WTC11 (cell line): ENCODE measurements around the gene TMEM119.
"Not testable (repeated sequence)": the region's sequence is repeated elsewhere in the genome, so short reads cannot be mapped to it uniquely, and the experiment has no call there.

Experiments
- ATF3 ChIP-seq: sonication (generic); formaldehyde crosslinking; conservative IDR thresholded peaks from 2 replicates; pipeline ENCODE4 v1.8.1; 2022; ENCODE audit warnings: mild to moderate bottlenecking, missing genetic modification reagents
- CTCF ChIP-seq: fragments of 200-600 bp; IDR thresholded peaks from 2 replicates; pipeline ENCODE4 v1.8.0; 2022; ENCODE audit warnings: antibody characterized with exemption
- E2F1 ChIP-seq: sonication (generic); formaldehyde crosslinking; IDR thresholded peaks from 2 replicates; pipeline ENCODE4 v1.8.0; 2022; ENCODE audit warnings: mild to moderate bottlenecking, missing genetic modification reagents
- EMX1 ChIP-seq: fragments of 250-450 bp; sonication (Bioruptor Pico); IDR thresholded peaks from 2 replicates; pipeline ENCODE4 v1.8.0; 2021; ENCODE audit warnings: mild to moderate bottlenecking
- ERG ChIP-seq: fragments of 250-450 bp; sonication (Bioruptor Pico); IDR thresholded peaks from 2 replicates; pipeline ENCODE4 v1.8.0; 2021; ENCODE audit warnings: mild to moderate bottlenecking
- FOXP1 ChIP-seq: sonication (generic); formaldehyde crosslinking; IDR thresholded peaks from 2 replicates; pipeline ENCODE4 v1.8.0; 2022; ENCODE audit warnings: missing genetic modification reagents, mild to moderate bottlenecking, moderate library complexity, borderline replicate concordance
- MAX ChIP-seq: sonication (generic); formaldehyde crosslinking; IDR thresholded peaks from 2 replicates; pipeline ENCODE4 v1.8.0; 2022; ENCODE audit warnings: mild to moderate bottlenecking, missing genetic modification reagents
- NFATC4 ChIP-seq: fragments of 250-450 bp; sonication (Bioruptor Pico); IDR thresholded peaks from 2 replicates; pipeline ENCODE4 v1.9.0; 2021; ENCODE audit warnings: mild to moderate bottlenecking
- USF1 ChIP-seq: sonication (generic); formaldehyde crosslinking; IDR thresholded peaks from 2 replicates; pipeline ENCODE4 v1.8.0; 2022; ENCODE audit warnings: mild to moderate bottlenecking, missing genetic modification reagents
- TF ChIP-seq, protein P1 (sequence below): sonication (generic); formaldehyde crosslinking; IDR thresholded peaks from 2 replicates; pipeline ENCODE4 v1.8.1; 2023; ENCODE audit warnings: mild to moderate bottlenecking, missing genetic modification reagents, moderate library complexity

DNA sequence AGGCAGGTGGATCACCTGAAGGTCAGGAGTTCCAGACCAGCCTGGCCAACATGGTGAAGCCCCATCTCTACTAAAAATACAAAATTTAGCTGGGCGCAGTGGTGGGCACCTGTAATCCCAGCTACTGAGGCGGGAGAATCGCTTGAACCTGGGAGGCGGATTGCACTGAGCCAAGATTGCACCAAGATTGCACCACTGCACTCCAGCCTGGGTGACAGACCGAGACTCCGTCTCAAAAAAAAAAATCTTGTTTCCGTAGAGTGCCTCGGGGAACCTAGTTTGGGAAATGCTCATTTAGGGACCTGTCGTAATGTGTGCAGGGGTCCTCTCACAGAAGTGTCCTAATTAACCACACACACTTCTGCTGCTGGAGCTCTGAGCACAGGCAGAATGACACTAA is 7.4 kb downstream of the TMEM119 start:
- not testable (repeated sequence) for TF ChIP-seq CTCF; EMX1 (CRISPR knock-in tag); ATF3 (CRISPR knock-in tag); E2F1 (CRISPR knock-in tag); MAX (CRISPR knock-in tag); USF1 (CRISPR knock-in tag); ERG (CRISPR knock-in tag); FOXP1; NFATC4 (CRISPR knock-in tag)
- TF ChIP-seq, protein P1, sequence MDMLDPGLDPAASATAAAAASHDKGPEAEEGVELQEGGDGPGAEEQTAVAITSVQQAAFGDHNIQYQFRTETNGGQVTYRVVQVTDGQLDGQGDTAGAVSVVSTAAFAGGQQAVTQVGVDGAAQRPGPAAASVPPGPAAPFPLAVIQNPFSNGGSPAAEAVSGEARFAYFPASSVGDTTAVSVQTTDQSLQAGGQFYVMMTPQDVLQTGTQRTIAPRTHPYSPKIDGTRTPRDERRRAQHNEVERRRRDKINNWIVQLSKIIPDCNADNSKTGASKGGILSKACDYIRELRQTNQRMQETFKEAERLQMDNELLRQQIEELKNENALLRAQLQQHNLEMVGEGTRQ (CRISPR knock-in tag), result not testable (repeated sequence)
